ENCODE measurements around the gene HSD17B12.

GRCh38 chr11:43690929-43691725 is 10.6 kb downstream of the HSD17B12 start:
- TF ChIP-seq CTCF (IDR thresholded peaks at IDR 0.05) (no peak), POLR2A (IDR thresholded peaks at IDR 0.05) (no peak)

All from prostate gland (tissue), 2 donors.